GM19372 (cell line): ENCODE measurements around the gene HS3ST5.
"Not testable (repeated sequence)": the region's sequence is repeated elsewhere in the genome, so short reads cannot be mapped to it uniquely, and the experiment has no call there.

Experiments used
- ATAC-seq: cut with Tn5 transposase; IDR thresholded peaks from one replicate; pipeline ENCODE4 v1.9.1; 2021; ENCODE audit warnings: mild to moderate bottlenecking, low read depth, moderate library complexity; ENCODE audit not compliant: unreplicated experiment

The HS3ST5 gene

DNA sequence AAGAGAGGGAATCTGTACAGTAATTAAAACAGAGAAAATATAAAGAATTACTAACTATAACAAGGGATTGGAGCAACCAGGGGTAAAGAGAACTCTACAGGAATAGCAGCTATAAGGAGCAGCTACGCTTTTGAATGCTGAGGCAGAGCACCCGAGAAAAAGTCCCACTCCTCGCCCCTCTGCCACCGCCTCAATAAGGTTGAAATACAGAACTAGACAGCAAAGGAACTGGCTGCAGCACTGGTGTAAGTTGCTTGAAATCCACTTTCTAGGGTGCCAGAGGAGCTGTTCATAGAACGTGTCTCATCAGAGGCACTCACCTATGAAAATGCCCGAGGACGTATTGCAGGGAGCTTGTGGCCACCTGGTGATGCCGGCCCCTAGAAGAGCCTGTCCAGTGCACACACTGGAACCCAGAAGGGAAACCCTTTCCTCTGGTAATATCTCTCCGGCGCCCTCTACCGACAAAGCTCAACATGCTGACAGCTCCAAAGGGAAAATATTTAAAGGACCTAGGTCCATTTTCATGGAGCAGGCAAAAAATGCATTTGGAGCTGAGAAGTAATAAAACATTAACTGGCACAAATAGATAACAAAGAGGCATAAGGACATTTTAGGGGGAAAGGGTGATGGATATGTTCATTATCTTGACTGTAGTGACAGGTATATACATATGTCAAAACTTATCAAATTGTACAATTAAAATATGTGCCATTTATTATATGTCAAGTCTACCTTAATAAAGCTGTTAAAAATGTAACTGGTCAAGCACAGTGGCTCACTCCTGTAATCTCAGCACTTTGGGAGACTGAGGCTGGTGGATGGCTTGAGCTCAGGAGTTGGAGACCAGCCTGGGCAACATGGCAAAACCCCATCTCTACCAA is 234.5 kb downstream of the HS3ST5 start:
- peak; percentile 65 for ATAC-seq

DNA sequence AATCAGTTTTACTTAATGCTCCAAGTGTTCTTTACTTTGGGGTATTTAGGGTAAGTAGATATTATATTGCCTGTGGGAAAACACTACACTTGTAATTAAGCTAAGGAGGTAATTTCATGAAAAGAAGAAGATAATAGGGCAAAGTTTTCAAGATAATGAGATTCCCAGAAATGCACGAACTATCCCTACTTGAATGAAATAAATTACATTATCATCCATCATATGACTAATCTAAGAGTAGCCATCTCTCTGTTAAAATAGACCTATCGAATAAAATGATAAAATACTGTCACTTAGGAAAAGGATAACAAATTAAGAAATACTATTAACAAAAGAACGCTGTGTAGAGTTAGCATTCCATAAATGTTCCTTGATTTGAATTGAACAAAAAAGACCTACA is 236.8 kb downstream of the HS3ST5 start:
- ATAC-seq = no peak

DNA sequence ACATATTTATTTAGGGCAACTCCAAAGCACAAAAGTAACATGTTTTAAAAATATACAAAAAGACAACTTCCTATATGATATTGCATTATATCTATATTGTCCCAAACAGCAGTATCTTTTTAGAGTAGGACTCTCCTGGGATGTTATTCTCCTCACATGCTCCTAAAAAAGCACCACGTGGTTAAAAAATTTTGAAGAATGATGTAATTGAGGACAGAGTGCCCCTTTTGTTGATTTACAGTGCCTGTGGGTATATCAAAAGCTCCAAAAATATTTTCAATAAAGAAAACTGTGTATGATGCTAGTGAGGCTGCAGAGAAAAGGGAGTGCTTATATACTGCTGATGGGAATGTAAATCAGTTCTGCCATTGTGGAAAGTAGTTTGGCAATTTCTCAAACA is 241.6 kb downstream of the HS3ST5 start:
- no peak for ATAC-seq

DNA sequence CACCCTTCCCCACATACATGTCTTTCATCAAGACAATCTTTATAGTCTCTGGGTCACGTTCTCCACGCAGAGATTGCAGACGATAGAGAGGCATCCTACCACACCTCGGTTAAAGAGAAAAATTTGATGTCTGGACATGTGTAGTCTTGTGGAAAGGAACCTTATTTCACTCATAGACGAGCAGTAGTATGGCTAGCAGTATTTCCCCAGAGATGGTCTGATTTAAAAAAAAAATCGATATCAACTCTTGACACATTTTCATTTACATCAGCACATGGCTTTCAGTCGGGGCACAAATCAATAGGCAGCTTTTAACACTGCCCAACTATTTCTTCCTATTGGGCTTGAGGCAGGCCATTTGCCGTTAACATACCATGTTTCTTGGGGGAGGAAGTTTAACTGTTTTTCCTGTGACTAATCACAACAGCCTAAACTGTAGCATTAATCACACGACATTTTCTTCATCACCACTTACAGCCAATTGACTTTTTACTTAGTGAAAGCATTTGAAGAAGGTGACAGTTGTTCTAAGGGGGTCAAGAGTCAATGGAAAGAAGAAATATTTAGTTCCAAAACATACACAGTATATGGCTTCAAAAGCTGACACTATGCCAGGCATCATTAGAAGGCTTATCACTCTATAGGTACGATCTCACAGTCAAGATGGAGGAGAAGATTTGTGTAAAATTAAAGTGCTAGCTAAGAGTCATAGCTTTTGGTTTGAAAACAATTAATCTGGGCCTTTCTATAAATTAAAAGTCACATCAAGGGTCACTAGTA is 242.4 kb downstream of the HS3ST5 start:
- no peak for ATAC-seq

DNA sequence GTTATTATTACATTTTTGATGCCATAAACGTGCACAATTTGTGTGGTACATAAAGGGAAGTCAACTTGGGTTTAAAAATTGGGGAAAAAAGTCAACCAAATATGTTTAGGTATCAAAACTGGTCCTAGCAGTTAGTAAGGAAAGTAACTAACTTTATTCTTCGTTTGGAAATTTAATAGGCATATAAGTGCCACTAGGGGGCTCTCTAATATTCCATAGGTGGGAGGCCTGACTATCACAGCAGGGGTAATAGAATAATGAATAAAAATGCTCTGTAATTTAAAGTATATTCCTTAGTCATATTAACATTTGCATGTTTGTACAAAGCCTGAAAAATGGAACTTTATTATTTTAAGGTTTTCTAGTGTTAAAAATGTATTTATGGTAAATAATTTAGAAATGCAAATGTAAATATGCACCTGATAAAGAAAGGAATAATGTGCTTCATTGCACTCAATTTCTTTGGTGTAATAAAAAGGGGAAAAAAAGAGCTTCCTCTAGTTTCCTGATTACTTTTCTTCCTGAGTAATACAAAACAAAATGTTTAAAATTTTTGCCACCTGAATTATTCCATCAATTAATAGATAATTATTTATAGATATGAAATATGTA is 246.2 kb downstream of the HS3ST5 start:
- peak; percentile 63 for ATAC-seq

DNA sequence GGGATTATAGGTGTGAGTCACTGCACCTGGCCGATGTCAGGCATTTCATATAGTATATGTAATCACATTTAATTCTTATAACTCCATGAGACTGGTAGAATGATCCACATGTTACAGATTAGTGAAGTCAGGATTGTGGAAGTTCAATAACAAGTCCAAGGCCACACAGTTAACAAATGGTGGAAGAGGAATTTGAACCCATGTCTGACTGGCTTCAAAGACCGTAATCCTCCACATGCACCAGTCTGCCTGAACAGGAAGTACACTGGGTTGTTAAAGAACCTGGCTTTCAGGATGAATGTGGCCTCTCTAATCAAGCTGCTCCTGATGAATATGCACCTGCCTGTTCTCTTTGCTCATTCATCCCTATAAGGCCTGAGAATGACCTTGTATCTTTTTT is 249.9 kb downstream of the HS3ST5 start:
- no peak for ATAC-seq

DNA sequence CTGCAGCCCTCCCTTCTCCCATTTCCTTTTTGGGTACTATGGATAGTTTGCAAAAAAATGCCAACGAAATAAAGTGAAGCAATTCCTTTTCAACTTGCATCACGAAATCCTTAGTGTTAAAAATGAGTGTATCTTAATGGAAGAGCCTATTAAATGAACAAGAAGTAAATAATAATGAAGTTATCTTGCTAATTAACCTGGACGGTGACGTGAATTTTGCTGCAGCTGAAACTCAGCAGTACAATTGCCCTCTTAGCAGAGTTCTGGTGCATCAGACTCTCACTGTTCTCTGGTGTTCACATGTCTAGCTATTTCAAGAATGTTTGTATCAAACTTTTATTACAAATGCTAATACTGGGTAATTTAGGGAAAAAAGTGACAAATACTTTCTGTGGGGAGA is 252.2 kb downstream of the HS3ST5 start:
- ATAC-seq = no peak

DNA sequence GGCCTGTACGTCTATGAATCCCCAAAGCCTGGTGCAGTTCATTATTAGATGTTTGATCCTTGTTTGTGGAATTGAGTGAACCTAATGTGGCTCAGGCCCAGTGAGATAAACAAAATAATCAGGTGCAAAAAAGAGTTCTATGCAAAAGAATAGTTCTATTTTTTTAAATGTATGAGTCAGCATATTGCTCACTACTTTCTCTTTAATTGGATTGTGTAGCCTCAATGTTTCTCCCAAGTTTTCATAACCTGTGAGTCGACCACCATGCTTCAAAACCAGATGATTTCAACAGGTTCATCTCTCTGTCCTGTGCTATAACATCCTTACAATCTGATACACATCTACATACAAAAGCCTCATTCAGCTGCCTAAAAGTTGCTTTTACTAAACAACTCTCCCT is 255.3 kb downstream of the HS3ST5 start:
- no peak for ATAC-seq

DNA sequence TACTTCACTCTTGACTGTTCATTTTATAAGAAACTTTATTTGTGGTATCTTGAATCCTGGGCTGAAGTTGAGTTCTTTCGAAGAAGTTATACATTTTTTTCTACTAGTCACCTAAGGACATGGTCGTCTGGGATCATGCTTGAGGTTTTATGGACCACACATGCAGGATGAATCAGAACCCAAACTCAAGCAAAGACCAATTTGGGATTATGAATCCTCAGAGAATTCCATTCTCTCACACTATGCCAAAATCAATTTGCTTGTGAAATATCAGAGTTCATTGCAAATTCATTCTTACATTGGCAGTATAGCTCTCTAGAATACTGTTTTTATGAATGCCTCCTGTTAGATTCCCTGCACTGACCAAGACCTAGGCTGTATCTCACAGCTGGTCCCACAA is 257.6 kb downstream of the HS3ST5 start:
- no peak for ATAC-seq

DNA sequence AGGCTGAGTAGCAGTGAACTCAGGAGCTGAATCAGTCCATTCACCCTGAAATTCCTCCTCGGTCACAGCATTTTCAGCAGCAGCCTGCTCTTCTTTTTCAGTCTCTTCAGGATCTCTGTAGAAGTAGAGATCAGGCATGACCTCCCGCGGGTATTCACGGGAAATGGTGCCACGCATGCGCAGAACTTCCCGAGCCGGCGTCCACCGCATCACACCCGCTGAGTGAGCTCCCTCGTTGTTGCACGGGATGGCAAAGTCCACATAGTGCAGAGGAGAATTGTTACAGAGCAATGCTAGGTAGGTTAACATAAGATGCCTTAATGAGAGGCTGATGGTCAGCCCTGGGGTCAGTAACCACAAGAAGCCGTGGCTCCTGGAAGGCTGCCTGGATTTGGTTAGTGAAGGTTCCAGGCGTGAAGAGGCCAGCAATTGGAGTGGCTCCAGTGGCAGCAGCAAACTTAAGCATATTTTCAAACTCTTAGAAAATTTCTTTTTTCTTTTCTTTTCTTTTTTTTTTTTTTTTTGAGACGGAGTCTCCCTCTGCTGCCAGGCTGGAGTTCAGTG is 258.4 kb downstream of the HS3ST5 start:
- no peak for ATAC-seq

DNA sequence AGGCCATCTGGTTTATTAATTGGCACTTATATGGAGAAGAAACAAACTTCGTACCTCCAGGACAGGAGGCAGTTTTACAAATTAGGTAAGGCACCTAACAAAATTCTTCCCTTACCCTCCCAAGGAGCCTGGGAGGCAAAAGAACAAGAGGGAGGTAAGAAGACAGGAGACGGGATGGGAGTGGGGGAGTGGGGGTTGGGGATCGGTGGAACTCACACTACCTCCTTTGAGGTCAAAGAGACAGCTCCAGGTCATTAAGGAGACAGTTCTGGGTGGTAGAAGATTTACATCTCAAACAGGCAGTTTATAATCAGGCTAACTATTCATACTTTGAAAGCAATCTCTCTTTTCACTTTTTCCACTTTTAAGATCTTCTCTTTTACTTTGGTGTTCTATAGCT is 259.6 kb downstream of the HS3ST5 start:
- no peak for ATAC-seq

DNA sequence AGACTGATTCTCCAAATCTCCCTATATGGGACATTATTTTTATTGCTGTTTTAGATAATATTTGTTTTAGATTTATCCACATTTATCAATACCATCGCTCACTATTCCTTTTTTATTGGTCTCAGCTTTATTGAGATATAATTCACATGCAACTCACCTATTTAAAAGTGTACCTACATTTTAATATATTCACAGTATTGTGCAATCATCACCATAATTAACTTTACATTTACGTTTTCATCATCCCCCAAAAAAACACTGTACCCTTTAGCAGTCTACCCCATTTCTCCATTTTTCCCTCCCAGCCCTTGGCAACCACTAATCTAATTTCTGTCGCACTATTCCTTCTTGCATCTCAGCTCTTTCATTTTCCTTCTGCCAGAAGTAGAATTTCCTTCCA is 261.1 kb downstream of the HS3ST5 start:
- no peak for ATAC-seq

DNA sequence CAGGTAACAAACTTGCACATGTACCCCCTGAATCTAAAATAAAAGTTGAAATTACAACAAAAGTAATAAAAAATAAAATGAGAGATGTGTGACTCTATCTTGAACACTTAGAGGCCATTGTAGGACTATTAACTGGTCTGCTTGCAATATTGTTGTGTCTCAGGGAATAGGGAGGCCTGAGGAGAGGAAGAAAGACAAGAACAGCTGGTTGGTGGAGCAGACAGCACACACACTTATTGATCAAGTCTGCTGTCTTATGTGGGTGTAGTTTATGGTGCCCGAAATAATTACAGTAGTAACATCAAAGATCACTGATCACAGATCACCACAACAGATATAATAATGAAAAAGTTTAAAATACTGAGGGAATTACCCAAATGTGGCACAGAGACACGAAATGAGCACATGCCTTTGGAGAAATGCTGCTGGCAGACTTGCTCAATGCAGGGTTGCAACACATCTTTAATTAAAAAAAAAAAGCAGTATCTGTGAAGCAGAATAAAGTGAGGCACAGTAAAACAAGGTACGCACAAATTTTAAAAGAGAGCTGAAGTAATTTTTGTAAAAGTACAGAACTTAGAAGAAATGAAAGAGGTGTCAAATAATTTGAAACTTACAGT is 261.8 kb downstream of the HS3ST5 start:
- no peak for ATAC-seq

DNA sequence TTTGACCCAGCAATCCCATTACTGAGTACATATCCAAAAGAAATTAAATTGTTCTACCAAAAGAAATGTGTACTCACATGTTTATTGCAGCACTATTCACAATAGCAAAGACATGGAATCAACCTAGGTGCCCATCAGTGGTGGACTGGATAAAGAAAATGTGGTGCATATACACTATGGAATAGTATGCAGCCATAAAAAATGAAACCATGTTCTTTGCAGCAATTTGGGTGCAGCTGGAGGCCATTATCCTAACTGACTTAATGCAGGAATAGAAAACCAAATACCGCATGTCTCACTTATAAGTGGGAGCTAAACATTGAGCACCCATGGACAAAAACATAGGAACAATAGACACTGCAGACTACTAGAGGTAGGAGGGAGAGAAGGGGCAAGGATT is 262.4 kb downstream of the HS3ST5 start:
- not testable (repeated sequence) for ATAC-seq

DNA sequence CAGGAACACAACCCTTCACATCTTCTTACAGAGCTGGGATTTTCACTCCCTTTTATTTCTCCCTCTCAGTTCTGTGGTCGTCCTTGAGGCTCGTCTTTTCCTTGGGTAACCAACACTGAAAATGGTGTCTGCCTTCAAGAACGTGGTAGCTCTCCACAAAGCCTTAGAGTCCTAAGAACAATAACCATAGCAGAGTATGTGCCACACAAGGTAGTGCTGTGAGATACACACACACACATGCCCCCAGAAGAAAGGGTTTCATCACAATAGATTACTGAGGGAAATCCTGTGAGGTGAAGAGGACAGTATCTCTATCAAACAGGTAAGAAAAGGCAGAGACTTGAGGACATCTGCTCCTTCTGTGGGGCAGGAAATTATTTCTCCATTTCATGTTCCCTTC is 267.0 kb downstream of the HS3ST5 start:
- no peak for ATAC-seq

DNA sequence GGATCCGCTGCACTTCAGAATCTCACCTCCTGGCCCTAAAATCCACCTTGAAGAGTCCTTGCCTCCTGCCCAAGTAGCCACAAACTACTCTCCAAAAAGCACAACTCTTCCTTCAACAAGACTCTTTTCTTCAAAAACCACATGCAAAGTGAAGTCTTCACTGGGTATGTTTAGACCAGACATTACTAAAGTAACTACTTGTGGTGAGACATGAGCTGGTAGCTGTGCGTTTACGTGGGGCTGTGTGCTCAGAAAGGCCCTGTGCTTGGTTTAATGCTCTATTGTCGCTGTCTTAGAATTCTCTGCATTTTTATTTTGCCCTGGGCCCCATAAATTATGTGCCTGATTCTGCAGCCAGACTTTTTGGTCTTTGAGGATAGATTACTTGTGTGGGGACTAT is 267.5 kb downstream of the HS3ST5 start:
- ATAC-seq = no peak

DNA sequence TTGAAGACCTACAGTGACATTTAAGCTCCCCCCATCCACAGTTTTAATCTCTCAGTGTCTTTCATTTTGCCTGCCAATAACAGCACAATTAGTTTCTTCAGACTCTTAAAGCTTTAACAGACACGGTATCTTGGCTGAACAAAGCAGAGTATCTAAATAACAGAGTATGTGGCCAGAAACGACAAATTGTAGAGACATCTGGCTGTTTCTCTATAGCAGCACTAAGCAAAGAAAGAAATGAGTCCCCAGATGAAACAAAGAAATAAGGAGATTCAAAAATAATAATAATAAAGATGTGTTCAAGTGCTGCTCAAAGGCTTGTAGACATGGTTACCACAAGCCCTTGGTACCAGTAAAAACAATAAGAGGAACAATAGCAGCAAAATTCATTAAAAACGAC is 274.1 kb downstream of the HS3ST5 start:
- ATAC-seq = no peak

DNA sequence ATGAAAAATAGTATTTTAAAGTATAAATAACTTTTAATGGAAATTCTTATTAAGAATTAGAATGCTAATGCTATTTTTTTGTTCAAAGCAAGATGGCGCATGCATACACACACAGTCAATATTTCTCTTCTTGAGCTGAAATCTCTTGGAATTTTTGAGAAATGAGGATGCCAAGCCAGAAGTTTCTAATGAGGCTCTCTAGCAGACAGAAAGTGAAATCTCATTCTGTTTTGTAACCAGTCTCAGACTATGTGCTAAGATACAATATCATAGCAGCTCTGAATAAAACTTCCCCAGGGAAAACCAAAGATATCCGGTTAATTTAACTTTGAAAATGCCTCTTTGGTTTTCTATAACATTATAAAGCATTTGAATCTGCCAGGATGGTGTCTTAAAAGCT is 274.7 kb downstream of the HS3ST5 start:
- no peak for ATAC-seq

DNA sequence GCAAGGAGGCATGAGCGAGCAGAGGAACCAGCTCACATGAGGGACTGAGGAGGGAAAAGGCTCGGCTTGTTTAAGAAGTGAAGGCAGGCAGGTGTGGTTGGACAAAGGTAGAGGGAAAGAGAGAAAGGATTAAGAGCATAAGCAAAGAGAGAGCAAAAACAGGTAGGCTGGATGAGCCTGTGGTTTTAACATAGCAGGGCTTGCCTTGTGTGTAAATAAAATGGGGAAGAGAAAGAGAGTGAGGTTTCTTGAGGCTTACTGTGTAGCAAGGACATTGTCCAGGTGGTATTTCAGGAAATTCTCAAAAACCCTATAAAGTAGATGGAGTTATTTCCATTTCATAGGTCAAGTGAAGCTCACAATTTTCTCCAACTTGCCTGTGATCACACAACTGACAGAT is 278.0 kb downstream of the HS3ST5 start:
- no peak for ATAC-seq

DNA sequence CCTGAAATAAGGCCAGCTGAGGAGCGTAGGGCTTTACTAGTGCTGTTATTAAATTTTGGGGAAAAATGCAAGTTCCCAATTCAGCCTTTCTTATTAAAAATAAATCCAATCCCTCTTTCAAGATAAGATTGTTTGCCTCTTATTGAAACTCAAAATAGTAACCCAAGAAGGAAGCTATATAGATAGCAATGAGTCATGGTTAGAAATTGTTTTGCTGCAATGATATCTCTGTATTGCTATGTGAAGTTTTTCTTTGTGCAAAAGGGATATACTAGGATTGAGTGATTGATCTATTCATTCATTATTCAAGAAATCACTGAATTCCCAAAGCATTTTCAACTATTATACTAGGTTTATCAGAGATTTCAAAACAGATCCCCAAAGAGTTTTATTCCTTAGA is 278.9 kb downstream of the HS3ST5 start:
- no peak for ATAC-seq

DNA sequence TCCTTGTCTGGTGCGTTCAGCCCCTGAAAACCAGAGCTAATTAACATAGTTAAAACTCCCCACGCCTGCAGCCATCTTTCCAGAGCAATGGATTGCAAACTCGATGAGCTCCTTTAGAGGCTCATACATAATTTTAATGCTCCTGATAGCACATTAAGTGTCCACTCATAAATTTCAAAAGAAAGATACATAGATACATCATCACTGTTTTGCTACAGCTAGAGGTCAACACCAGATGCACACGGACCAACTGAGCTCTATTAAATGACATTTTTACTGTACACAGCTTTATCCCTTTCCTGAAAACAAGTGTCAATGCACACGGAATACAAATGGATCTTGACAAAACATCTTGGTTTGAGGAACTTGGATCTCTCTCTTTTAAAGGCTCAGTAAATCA is 280.6 kb downstream of the HS3ST5 start:
- ATAC-seq = no peak
